ENCODE data around the gene CACNA1D.
"Not testable (repeated sequence)": the region's sequence is repeated elsewhere in the genome, so short reads cannot be mapped to it uniquely, and the experiment has no call there.

Gene CACNA1D

GRCh38 chr3:53618524-53618906 is 124.1 kb downstream of the CACNA1D start:
- DNase-seq: no peak

DNA sequence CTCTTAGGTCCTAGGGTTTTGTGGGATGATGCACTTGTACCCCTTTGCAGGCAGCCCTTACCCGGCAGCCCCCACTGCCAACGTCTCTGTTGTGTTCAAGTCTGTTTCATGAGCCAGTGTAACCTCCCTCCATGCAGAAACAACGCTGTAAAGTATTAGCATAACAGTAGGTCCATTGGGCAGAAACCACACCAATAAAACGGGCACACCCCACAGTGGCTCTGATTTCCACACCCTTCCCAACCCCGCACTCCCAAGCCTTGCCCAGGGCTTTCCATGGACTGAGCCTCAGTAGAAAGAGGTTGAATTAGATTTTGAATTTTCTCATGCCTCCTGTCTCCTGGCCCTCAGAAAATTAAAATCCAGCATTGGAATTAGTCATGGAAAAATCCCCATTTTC is 124.5 kb downstream of the CACNA1D start:
- DNase-seq: no peak

- no peak for DNase-seq
Observed at GRCh38 chr3:53624061-53624857, 129.8 kb downstream of the CACNA1D start.

- DNase-seq: no peak
Observed at GRCh38 chr3:53626876-53627275, 132.5 kb downstream of the CACNA1D start.

- DNase-seq: no peak
Observed at GRCh38 chr3:53628536-53629401, 134.4 kb downstream of the CACNA1D start.

DNA sequence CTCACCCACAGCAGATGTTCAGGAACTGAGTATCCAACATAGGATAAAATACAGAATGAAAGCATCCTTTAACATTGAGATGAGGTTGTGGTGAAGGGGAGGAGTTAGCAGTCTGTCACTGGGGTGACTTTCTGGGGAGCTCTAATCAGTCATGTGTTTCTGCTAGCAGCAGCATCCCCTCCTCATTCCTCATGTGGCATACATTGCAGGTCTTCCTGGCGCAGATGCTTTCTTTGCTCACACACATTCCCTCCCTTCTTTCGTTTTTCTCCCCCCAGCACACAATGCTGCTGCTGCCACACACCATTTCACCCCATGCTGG is 135.0 kb downstream of the CACNA1D start:
- no peak for DNase-seq

DNA sequence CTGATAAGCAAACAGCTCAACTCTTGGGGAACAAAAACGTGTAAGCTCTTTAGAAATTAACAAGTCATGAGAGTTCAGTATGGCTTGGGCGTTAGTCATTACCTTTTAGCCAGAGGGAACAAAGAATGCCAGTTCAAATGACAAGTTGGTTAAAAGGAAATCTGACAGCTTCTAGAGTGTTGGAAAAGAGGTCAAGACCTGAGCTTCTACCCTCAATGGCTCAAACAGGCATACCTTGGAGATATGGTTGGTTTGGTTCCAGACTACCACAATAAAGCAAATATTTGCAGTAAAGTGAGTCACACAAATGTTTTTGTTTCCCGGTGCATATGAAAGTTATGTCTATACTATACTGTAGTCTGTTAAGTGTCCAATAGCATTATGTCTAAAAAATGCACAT is 136.1 kb downstream of the CACNA1D start:
- DNase-seq: no peak

GRCh38 chr3:53633197-53633787 is 138.9 kb downstream of the CACNA1D start:
- DNase-seq: no peak

GRCh38 chr3:53635041-53635440 is 140.6 kb downstream of the CACNA1D start:
- DNase-seq: no peak

DNA sequence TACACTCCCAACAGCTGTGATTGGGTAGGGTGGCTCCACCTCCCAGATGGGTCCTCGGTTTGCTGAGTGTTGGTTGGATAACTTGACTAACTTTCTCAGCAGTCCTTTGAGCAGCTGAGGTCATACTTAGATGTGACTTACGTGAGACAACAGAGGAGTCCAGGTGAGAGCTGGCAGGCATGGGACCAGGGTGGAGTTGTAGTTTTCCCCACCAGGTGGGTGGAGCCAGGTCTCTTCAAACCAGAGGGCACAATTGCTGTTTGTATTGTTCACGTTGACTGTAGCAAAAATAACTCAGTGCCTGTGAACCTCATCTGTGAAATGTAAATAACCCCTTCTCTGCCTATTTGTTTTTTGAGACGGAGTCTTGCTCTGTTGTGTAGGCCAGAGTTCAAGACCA is 144.4 kb downstream of the CACNA1D start:
- not testable (repeated sequence) for DNase-seq

DNA sequence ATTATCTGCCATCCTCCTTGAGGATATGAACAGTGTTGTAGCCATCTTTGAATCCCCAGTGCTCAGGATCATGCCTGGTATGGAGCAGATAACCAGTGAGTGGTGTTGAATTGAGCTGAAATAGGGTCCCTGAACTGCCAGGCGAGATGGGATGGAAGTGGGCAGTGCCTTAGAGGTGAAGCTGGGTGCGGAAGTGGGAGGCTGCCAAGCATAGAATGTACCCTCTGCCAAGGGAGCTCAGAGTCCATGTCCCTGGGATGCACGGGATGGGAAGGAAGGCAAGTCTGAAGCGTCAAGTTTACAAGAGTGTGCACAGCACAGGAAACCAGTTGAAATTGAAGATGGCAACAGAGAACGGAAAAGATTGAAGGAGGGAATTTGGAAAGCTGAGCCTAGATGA is 147.0 kb downstream of the CACNA1D start:
- no peak for DNase-seq

DNA sequence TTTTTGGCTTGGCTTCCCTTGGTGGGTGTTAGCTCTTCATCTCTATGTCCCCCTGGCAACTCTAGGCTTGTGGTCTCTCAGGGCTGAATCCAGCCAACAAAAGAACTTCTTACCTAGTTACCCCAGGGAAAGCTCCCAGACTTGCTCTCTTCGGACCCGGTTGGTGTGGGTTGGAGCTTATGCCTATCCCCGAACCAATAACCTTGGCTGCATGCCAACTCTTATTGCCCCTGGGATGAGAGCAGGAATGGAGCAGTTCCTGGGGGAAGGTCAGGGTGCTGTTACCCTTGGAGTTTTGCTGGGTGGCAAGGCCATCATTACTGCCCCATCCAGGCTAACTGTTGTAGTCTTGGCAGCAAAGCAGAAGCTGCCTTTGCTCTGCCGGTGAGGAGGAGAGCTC is 147.8 kb downstream of the CACNA1D start:
- DNase-seq: no peak

GRCh38 chr3:53643757-53644156 is 149.3 kb downstream of the CACNA1D start:
- no peak for DNase-seq

DNA sequence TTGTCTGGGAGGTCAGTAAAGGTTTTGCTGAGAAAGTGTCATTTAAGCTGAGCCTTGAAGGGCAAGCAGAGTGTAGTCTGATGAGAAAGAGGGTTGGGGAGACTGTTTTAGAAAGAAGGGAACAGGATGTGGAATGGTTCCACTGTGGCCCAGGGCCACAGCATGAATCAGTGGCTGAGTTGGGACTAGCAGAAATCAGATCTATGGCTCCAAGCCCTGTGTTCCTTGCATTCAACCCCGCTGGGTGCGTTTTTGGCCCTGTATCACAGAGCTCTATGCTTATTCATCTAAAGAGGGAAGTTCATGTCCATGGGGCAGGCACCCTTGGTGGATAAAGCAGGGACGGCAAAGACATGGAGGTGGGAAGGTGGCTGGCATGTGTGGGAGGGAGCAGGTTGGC is 151.3 kb downstream of the CACNA1D start:
- DNase-seq: no peak

DNA sequence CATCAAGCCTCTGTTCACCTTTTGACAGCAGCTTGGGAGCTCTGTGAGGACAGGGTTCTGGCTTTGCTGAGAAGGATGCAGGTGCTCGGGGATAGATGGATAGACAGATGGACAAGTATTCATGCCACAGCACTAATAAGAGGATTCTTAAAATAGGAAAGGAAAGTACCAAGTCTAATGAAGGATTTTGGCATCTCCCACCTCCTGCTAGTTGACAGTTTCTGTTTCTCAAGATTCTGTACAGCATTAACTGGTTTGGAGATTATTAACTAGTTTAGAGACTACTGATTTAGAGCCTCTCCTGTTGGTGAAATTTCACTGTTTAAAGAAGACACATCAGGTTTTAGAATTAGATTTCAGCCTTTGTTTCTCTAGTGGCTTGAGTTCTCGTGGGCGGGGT is 152.3 kb downstream of the CACNA1D start:
- DNase-seq: no peak

- no peak for DNase-seq
Observed at GRCh38 chr3:53649816-53650215, 155.4 kb downstream of the CACNA1D start.

DNA sequence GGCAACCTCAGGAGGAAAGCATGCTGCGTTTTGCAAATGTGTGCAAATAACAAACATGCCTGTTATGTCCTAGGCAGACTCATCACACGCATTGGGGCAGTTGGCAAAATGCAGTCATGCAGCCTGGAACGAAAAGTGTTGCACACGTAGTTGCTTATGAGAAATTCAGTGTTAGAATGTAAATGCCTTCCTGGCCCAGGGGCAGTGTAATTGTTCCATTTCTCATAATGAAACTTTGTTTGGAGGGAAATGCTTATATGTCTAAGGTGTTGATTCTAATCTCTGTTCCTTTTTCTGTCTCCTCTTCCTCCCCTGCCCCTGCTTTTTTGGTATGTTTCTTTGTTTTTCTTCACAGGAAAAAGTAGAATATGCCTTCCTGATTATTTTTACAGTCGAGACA is 156.0 kb downstream of the CACNA1D start:
- no peak for DNase-seq

DNA sequence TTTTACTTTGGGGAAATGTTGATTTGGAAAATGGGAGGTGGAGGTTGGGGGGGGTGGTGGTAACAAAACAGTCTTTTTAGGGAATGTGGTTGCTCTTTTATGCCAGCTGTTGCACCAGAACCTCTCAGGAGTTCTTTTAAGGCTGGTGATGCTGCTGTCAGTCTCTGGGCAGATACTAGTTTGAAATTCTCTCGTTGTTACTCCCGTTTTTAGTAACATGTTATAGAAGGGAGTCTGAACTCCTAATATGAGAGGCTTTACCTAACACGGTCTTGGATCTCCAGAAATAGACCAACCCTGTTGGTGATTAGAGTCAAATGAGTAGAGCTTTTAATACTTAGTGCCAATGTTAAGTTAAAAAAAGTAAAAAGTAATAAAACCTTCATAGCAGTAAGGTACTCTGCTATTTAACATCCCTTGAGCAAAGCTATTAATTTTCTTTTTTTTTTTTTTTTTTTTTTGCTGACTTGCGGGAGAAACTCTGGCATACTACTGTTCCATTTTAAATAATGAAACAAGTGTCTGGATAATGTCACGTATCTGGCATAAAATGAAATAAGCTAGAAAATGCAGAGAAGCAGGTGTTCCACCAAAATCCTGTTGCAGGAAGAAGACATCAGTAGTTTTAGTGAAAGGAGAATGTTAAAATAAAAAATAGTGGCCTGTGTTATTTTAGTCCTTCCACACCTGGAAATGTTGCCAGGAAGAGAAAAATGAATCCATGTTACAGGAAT is 156.7 kb downstream of the CACNA1D start:
- no peak for DNase-seq

DNA sequence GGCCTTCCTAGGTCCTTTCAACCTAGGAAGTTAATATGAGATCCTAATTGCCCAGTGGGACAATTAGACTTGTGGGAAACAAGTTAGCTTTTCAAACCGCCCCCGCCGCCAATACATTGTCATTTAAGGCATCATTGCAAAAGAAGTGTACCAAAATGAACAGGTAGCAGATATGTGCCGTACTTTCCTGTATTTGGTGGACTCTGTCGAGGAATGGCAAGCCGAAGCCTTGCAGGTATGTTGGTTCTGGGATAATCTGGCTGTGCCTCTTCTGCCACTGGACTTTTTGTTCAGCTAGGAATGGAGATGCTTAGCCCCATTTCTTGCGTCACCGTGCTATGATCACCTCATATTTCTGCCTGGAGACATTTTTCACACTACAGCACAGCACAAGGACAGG is 157.5 kb downstream of the CACNA1D start:
- no peak for DNase-seq

GRCh38 chr3:53657651-53658050 is 163.2 kb downstream of the CACNA1D start:
- DNase-seq: no peak

GRCh38 chr3:53658613-53659193 is 164.3 kb downstream of the CACNA1D start:
- no peak for DNase-seq

DNA sequence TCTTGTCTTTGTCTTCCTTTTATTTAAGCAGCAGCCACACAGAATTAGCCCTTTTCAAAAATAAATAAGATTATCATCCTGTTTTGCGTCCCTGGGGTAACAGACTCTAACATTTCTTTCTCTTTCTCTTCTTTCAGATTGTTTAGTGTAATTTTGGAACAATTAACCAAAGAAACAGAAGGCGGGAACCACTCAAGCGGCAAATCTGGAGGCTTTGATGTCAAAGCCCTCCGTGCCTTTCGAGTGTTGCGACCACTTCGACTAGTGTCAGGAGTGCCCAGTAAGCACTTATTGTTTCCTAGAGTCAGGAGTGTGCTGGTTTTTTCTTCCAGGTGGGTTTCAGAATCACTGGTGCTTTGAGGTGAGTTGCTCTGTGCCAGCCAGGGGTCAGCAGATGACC is 165.6 kb downstream of the CACNA1D start:
- DNase-seq: no peak

DNA sequence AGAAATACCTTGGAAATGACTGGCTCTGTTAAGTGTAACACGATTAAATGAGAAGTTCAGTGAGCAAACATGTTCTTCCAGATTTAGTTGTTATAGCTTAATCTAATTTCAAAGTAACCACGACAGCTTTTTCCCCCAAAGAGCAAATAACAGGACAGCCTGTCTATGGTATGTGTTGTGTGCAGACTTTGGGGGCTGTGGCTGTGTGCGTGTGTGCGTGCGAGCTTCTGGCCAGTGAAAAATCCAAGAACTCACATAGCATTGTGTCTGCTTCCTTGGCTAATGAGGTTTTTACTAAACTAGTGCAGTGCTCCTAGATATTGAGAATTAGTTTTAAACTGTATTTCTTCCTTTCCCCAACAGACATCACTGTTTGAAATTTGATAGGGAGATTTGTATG is 167.1 kb downstream of the CACNA1D start:
- no peak for DNase-seq

All from SIG-M5 (cell line).